ENCODE data around the gene ZC3H11A. TPM values are rescaled to one million over a fixed set of nuclear protein-coding genes. Genes with fewer than 3 reads are reported as not detected.
"Not testable (repeated sequence)": the region's sequence is repeated elsewhere in the genome, so short reads cannot be mapped to it uniquely, and the experiment has no call there.

ZC3H11A gene
- 100 to 1,000 TPM in 1 of 4 donors, 10 to 100 TPM in 3; 84.5 to 116 (median 91.1) TPM for total RNA-seq

- Histone ChIP-seq H3K4me3 (peak within 1 kb of the TSS; percentile 87 to 91), H3K36me3 (peaks cover 0 to 10% of the 10 kb centered on the region in 2 donors), H3K4me1 (peaks cover 4 to 51% (median 35%) of the 10 kb centered on the region in 3 donors), H3K27ac (peak within 1 kb of the TSS; percentile 94 to 96 (median 95)), H3K9me3 (no peaks in the 10 kb centered on the region), H3K27me3 (no peaks in the 10 kb centered on the region)
- peak; percentile 99 for ATAC-seq
- TF ChIP-seq POLR2A (IDR thresholded peaks at IDR 0.05) (peak; percentile 22 to 53), POLR2AphosphoS5 (IDR thresholded peaks at IDR 0.05) (peak; percentile 88), CTCF (IDR thresholded peaks at IDR 0.05) (no peak)
- 0% methylated on average over 3 to 30 of the region's 59 CpGs for WGBS, 2 donors (ENCODE audit: low coverage in 1 of 2)
Observed at GRCh38 chr1:203795441-203796235, at the start of gene ZC3H11A, which contains the start of gene ZBED6. Gene ZC3H11A, plus strand, starts transcription at chr1:203795623. Its CDS starts 21,448 bp downstream, at chr1:203817071. Gene ZBED6, plus strand, starts transcription at chr1:203795623. Its CDS starts 1,900 bp downstream, at chr1:203797523.

- 89 to 98% methylated on average over 6 of the region's 6 CpGs for WGBS, 2 donors (ENCODE audit: low coverage in 1 of 2)
- ATAC-seq: no peak
- Histone ChIP-seq H3K36me3 (peaks cover 0 to 6% of the 10 kb centered on the region in 2 donors), H3K27me3 (no peaks in the 10 kb centered on the region), H3K4me1 (peaks cover 0 to 28% (median 10%) of the 10 kb centered on the region in 3 donors), H3K9me3 (no peaks in the 10 kb centered on the region), H3K4me3 (no peak overlapping the region), H3K27ac (no peak overlapping the region)
- TF ChIP-seq POLR2AphosphoS5 (IDR thresholded peaks at IDR 0.05): no peak
- TF ChIP-seq EP300 (IDR thresholded peaks at IDR 0.05): no peak
- no peak for TF ChIP-seq CTCF (IDR thresholded peaks at IDR 0.05)
- TF ChIP-seq POLR2A (IDR thresholded peaks at IDR 0.05): no peak
Observed at GRCh38 chr1:203746281-203746680, 49.1 kb upstream of the ZC3H11A start.

GRCh38 chr1:203751051-203751450 is 44.4 kb upstream of the ZC3H11A start:
- 68 to 72% methylated on average over 3 of the region's 3 CpGs for WGBS, 2 donors (ENCODE audit: low coverage in 1 of 2)
- Histone ChIP-seq H3K27ac (no peak overlapping the region), H3K9me3 (no peaks in the 10 kb centered on the region), H3K4me1 (peaks cover 0 to 3% (median 0%) of the 10 kb centered on the region in 3 donors), H3K36me3 (no peaks in the 10 kb centered on the region), H3K27me3 (no peaks in the 10 kb centered on the region), H3K4me3 (no peak overlapping the region)
- no peak for ATAC-seq
- TF ChIP-seq EP300 (IDR thresholded peaks at IDR 0.05) (no peak), POLR2A (IDR thresholded peaks at IDR 0.05) (no peak), CTCF (IDR thresholded peaks at IDR 0.05) (no peak), POLR2AphosphoS5 (IDR thresholded peaks at IDR 0.05) (no peak)

GRCh38 chr1:203751618-203752361 is 43.6 kb upstream of the ZC3H11A start:
- not testable (repeated sequence) for H3K36me3 ChIP-seq, H3K4me3 ChIP-seq, H3K4me1 ChIP-seq, H3K27ac ChIP-seq, H3K27me3 ChIP-seq, H3K9me3 ChIP-seq, ATAC-seq
- 100% methylated on average over 3 to 4 of the region's 5 CpGs for WGBS, 2 donors (ENCODE audit: low coverage in 1 of 2)

GRCh38 chr1:203754455-203754864 is 41.0 kb upstream of the ZC3H11A start:
- no peak for ATAC-seq
- Histone ChIP-seq H3K36me3 (no peaks in the 10 kb centered on the region), H3K27ac (no peak overlapping the region), H3K4me1 (peaks cover 0 to 3% (median 0%) of the 10 kb centered on the region in 3 donors), H3K9me3 (no peaks in the 10 kb centered on the region), H3K27me3 (no peaks in the 10 kb centered on the region), H3K4me3 (no peak overlapping the region)
- TF ChIP-seq CTCF (IDR thresholded peaks at IDR 0.05): no peak
- no peak for TF ChIP-seq EP300 (IDR thresholded peaks at IDR 0.05)
- TF ChIP-seq POLR2A (IDR thresholded peaks at IDR 0.05): no peak
- no peak for TF ChIP-seq POLR2AphosphoS5 (IDR thresholded peaks at IDR 0.05)
- WGBS, 2 donors (ENCODE audit: low coverage in 1 of 2): 86 to 89% methylated on average over 4 of the region's 4 CpGs
